SK-N-SH treated with all-trans-retinoic acid at 6 μM for 48 hours (cell line): ENCODE results near the gene DOHH.

Experiments
- ATAC-seq: fragments of 200-7000 bp; cut with Tn5 transposase; 3 replicates; pipeline ENCODE4 v1.9.1; 2020; ENCODE audit warnings: mild to moderate bottlenecking, moderate library complexity
- ARNTL ChIP-seq: fragments of 450-650 bp; formaldehyde crosslinking; IDR thresholded peaks from 2 replicates; pipeline ENCODE4 v1.5.0; 2020; ENCODE audit warnings: low read depth, mild to moderate bottlenecking, moderate library complexity, borderline replicate concordance
- CSDC2 ChIP-seq: fragments of 250-450 bp; sonication (Bioruptor Pico); IDR thresholded peaks from 2 replicates; pipeline ENCODE4 v1.5.0; 2020; ENCODE audit warnings: mild to moderate bottlenecking, moderate library complexity
- CSRNP3 ChIP-seq: fragments of 250-450 bp; sonication (Bioruptor Pico); IDR thresholded peaks from 2 replicates; pipeline ENCODE4 v1.5.1; 2021; ENCODE audit warnings: mild to moderate bottlenecking, moderate library complexity
- ESRRG ChIP-seq: fragments of 250-450 bp; sonication (Bioruptor Pico); IDR thresholded peaks from 2 replicates; pipeline ENCODE4 v1.6.1; 2021; ENCODE audit warnings: mild to moderate bottlenecking
- GLIS3 ChIP-seq: fragments of 250-450 bp; sonication (Bioruptor Pico); IDR thresholded peaks from 2 replicates; pipeline ENCODE4 v1.5.0; 2020; ENCODE audit warnings: mild to moderate bottlenecking, moderate library complexity
- ISL1 ChIP-seq: fragments of 250-450 bp; sonication (Bioruptor Pico); IDR thresholded peaks from 2 replicates; pipeline ENCODE4 v2.1.2; 2022; ENCODE audit warnings: mild to moderate bottlenecking, moderate library complexity
- OSR1 ChIP-seq: fragments of 250-450 bp; sonication (Bioruptor Pico); IDR thresholded peaks from 2 replicates; pipeline ENCODE4 v1.8.0; 2022; ENCODE audit warnings: moderate library complexity, mild to moderate bottlenecking, inconsistent platforms
- PATZ1 ChIP-seq: fragments of 250-450 bp; sonication (Bioruptor Pico); IDR thresholded peaks from 2 replicates; pipeline ENCODE4 v1.8.0; 2020; ENCODE audit warnings: mild to moderate bottlenecking, moderate library complexity, borderline replicate concordance
- POU6F1 ChIP-seq: fragments of 250-450 bp; sonication (Bioruptor Pico); IDR thresholded peaks from 2 replicates; pipeline ENCODE4 v1.8.0; 2021; ENCODE audit warnings: low read depth, mild to moderate bottlenecking, moderate library complexity, borderline replicate concordance
- PPARA ChIP-seq: fragments of 250-450 bp; sonication (Bioruptor Pico); IDR thresholded peaks from 2 replicates; pipeline ENCODE4 v1.5.0; 2020; ENCODE audit warnings: mild to moderate bottlenecking, borderline replicate concordance
- RARB ChIP-seq: fragments of 250-450 bp; sonication (Bioruptor Pico); IDR thresholded peaks from 2 replicates; pipeline ENCODE4 v1.8.0; 2021; ENCODE audit warnings: mild to moderate bottlenecking, moderate library complexity
- SNAI2 ChIP-seq: fragments of 250-450 bp; sonication (Bioruptor Pico); IDR thresholded peaks from 2 replicates; pipeline ENCODE4 v1.5.0; 2020; ENCODE audit warnings: mild to moderate bottlenecking, moderate library complexity
- TCF4 ChIP-seq: fragments of 250-450 bp; sonication (Bioruptor Pico); IDR thresholded peaks from 2 replicates; pipeline ENCODE4 v1.8.0; 2021; ENCODE audit warnings: mild to moderate bottlenecking, moderate library complexity, borderline replicate concordance
- TOX ChIP-seq: fragments of 250-450 bp; sonication (Bioruptor Pico); IDR thresholded peaks from 2 replicates; pipeline ENCODE4 v1.8.0; 2021; ENCODE audit warnings: mild to moderate bottlenecking, moderate library complexity, borderline replicate concordance
- ZC3H10 ChIP-seq: fragments of 250-450 bp; sonication (Bioruptor Pico); IDR thresholded peaks from 2 replicates; pipeline ENCODE4 v1.5.1; 2021; ENCODE audit warnings: mild to moderate bottlenecking, moderate library complexity
- ZFP3 ChIP-seq: fragments of 250-450 bp; sonication (Bioruptor Pico); IDR thresholded peaks from 2 replicates; pipeline ENCODE4 v1.5.0; 2020; ENCODE audit warnings: mild to moderate bottlenecking, moderate library complexity
- ZNF70 ChIP-seq: fragments of 450-650 bp; formaldehyde crosslinking; IDR thresholded peaks from 2 replicates; pipeline ENCODE4 v1.5.0; 2020; ENCODE audit warnings: mild to moderate bottlenecking, moderate library complexity
- TF ChIP-seq, protein P1 (sequence below): fragments of 250-450 bp; sonication (Bioruptor Pico); IDR thresholded peaks from 2 replicates; pipeline ENCODE4 v1.5.0; 2020; ENCODE audit warnings: mild to moderate bottlenecking, moderate library complexity
- TF ChIP-seq, protein P2 (sequence below): fragments of 250-450 bp; sonication (Bioruptor Pico); IDR thresholded peaks from 2 replicates; pipeline ENCODE4 v1.5.1; 2020; ENCODE audit warnings: low read depth, mild to moderate bottlenecking, moderate library complexity

DOHH gene

DNA sequence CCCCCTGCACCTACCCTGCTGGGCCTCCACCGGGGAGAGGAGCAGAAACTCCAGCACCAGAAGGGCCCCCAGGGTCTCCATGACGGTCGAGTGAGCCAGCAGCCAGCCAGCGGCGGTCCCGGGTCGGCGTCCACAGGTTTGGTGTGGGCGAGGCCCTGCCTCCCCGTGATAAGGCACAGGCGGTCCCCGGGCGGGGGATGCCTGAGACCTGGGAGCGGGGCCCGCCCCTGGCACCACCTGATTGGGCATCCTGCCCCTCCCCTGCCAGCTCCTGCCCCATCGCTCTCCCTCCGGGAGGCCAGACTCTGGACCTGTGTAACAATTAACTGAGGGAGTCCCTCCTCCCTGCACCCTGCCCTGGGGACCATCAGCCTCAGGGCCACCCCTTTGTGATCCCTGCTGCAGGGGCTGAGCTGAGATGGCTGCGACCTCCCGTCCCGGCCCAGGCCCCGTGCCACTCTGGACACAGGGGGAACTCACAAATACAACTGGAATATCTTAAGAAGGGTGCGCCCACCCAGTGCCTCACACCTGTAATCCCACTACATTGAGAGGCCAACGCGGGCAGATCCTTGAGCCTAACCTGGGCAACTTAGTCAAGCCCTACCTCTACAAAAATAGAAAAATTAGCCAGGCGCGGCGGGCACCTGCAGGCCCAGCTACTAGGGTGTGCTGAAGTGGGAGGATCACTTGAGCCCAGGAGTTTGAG lies 19.9 kb downstream of the DOHH start, which contains the start of gene SMIM24:
Gene SMIM24, minus strand, starts transcription at position 143 of the 709 bp plus-strand sequence. Its CDS starts 62 bp downstream, at position 81.
- no peak for TF ChIP-seq ZNF70 (CRISPR knock-in tag)
- TF ChIP-seq, protein P1, sequence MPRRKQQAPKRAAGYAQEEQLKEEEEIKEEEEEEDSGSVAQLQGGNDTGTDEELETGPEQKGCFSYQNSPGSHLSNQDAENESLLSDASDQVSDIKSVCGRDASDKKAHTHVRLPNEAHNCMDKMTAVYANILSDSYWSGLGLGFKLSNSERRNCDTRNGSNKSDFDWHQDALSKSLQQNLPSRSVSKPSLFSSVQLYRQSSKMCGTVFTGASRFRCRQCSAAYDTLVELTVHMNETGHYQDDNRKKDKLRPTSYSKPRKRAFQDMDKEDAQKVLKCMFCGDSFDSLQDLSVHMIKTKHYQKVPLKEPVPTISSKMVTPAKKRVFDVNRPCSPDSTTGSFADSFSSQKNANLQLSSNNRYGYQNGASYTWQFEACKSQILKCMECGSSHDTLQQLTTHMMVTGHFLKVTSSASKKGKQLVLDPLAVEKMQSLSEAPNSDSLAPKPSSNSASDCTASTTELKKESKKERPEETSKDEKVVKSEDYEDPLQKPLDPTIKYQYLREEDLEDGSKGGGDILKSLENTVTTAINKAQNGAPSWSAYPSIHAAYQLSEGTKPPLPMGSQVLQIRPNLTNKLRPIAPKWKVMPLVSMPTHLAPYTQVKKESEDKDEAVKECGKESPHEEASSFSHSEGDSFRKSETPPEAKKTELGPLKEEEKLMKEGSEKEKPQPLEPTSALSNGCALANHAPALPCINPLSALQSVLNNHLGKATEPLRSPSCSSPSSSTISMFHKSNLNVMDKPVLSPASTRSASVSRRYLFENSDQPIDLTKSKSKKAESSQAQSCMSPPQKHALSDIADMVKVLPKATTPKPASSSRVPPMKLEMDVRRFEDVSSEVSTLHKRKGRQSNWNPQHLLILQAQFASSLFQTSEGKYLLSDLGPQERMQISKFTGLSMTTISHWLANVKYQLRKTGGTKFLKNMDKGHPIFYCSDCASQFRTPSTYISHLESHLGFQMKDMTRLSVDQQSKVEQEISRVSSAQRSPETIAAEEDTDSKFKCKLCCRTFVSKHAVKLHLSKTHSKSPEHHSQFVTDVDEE (CRISPR knock-in tag), result no peak
- TF ChIP-seq GLIS3, result no peak
- TF ChIP-seq CSDC2 (CRISPR knock-in tag), result no peak
- no peak for TF ChIP-seq CSRNP3 (CRISPR knock-in tag)
- TF ChIP-seq TCF4 (CRISPR knock-in tag), result no peak
- TF ChIP-seq ESRRG (CRISPR knock-in tag), result no peak
- TF ChIP-seq, protein P2, sequence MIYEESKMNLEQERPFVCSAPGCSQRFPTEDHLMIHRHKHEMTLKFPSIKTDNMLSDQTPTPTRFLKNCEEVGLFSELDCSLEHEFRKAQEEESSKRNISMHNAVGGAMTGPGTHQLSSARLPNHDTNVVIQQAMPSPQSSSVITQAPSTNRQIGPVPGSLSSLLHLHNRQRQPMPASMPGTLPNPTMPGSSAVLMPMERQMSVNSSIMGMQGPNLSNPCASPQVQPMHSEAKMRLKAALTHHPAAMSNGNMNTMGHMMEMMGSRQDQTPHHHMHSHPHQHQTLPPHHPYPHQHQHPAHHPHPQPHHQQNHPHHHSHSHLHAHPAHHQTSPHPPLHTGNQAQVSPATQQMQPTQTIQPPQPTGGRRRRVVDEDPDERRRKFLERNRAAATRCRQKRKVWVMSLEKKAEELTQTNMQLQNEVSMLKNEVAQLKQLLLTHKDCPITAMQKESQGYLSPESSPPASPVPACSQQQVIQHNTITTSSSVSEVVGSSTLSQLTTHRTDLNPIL (CRISPR knock-in tag), result no peak
- no peak for TF ChIP-seq RARB (CRISPR knock-in tag)
- TF ChIP-seq SNAI2 (CRISPR knock-in tag), result no peak
- no peak for TF ChIP-seq ZFP3
- no peak for TF ChIP-seq OSR1
- no peak for TF ChIP-seq PPARA
- no peak for TF ChIP-seq POU6F1 (CRISPR knock-in tag)
- TF ChIP-seq ARNTL, result no peak
- TF ChIP-seq TOX (CRISPR knock-in tag), result no peak
- no peak for TF ChIP-seq ISL1 (CRISPR knock-in tag)
- no peak for TF ChIP-seq PATZ1 (CRISPR knock-in tag)
- TF ChIP-seq ZC3H10 (CRISPR knock-in tag), result no peak
- no peak for ATAC-seq

- no peak; the same call in 1 of the 3 replicates for ATAC-seq
- no peak for TF ChIP-seq PATZ1 (CRISPR knock-in tag)
Measured at GRCh38 chr19:3479834-3480215, 20.6 kb downstream of the DOHH start.
